ENCODE measurements around the gene RBM28.

RBM28 gene

GRCh38 chr7:128321044-128321422 is 22.7 kb downstream of the RBM28 start:
- no peak for TF ChIP-seq FOXP2 (optimal IDR thresholded peaks at IDR 0.05; ENCODE audit: borderline replicate concordance, extremely low read depth, extremely low read length, insufficient read depth)
- no peak for TF ChIP-seq SIN3A (IDR thresholded peaks at IDR 0.05; ENCODE audit: borderline replicate concordance, insufficient read depth, low read length)
- TF ChIP-seq REST (IDR thresholded peaks at IDR 0.05; ENCODE audit: insufficient read depth in 1 of 2, low read depth in 2 of 2, low read length in 2 of 2), result no peak
- TF ChIP-seq POLR2AphosphoS5 (IDR thresholded peaks at IDR 0.05; ENCODE audit: low read depth, low read length), result no peak
- TF ChIP-seq TAF1 (IDR thresholded peaks at IDR 0.05; ENCODE audit: borderline replicate concordance, insufficient read depth, low read length), result no peak

DNA sequence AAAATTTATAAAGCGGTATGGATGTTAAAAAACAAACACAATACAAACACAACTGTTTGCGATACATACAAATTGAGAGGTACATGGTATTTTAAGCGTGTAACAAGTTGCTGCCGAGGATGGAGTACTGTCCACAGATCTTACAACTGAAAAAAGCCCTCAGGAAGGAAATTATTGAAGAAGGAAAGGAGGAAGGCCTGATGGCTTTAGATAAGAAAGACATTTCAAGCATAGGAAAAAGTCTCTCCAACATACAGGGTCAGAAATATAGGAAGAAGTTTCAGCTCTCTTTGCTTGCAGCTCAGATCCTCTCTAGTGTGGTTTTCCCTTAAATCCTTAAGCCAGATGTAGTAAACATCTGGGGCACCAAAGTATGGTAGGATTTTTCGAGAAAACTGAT is 25.0 kb downstream of the RBM28 start:
- TF ChIP-seq POLR2AphosphoS5 (IDR thresholded peaks at IDR 0.05; ENCODE audit: low read depth, low read length) (no peak), REST (IDR thresholded peaks at IDR 0.05; ENCODE audit: insufficient read depth in 1 of 2, low read depth in 2 of 2, low read length in 2 of 2) (no peak), FOXP2 (optimal IDR thresholded peaks at IDR 0.05; ENCODE audit: borderline replicate concordance, extremely low read depth, extremely low read length, insufficient read depth) (no peak), SIN3A (IDR thresholded peaks at IDR 0.05; ENCODE audit: borderline replicate concordance, insufficient read depth, low read length) (no peak), TAF1 (IDR thresholded peaks at IDR 0.05; ENCODE audit: borderline replicate concordance, insufficient read depth, low read length) (no peak)

DNA sequence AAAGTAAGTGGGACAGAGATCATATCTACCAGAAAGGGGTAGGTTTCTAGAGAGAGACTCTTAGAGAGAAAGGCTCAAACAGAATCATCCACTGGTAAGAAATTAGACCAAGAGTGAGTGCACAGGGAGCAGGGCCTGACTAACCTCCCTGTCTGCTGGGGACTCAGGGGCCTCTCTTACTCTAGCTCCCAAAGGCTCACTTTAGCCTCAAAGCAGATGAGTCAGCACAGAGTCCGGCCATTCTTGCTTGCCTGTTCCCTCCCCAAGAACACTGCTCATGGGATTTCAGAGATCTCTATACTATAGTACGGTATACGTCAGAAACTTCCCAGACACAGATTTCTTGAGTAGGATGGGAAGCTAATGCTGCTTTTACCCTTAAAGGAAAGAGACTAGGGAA is 32.7 kb downstream of the RBM28 start:
- TF ChIP-seq REST (IDR thresholded peaks at IDR 0.05; ENCODE audit: insufficient read depth in 1 of 2, low read depth in 2 of 2, low read length in 2 of 2) (no peak), TAF1 (IDR thresholded peaks at IDR 0.05; ENCODE audit: borderline replicate concordance, insufficient read depth, low read length) (no peak), POLR2AphosphoS5 (IDR thresholded peaks at IDR 0.05; ENCODE audit: low read depth, low read length) (no peak), FOXP2 (optimal IDR thresholded peaks at IDR 0.05; ENCODE audit: borderline replicate concordance, extremely low read depth, extremely low read length, insufficient read depth) (no peak), SIN3A (IDR thresholded peaks at IDR 0.05; ENCODE audit: borderline replicate concordance, insufficient read depth, low read length) (no peak)

GRCh38 chr7:128310499-128310898 is 33.2 kb downstream of the RBM28 start:
- TF ChIP-seq SIN3A (IDR thresholded peaks at IDR 0.05; ENCODE audit: borderline replicate concordance, insufficient read depth, low read length), result no peak
- no peak for TF ChIP-seq FOXP2 (optimal IDR thresholded peaks at IDR 0.05; ENCODE audit: borderline replicate concordance, extremely low read depth, extremely low read length, insufficient read depth)
- no peak for TF ChIP-seq REST (IDR thresholded peaks at IDR 0.05; ENCODE audit: insufficient read depth in 1 of 2, low read depth in 2 of 2, low read length in 2 of 2)
- TF ChIP-seq POLR2AphosphoS5 (IDR thresholded peaks at IDR 0.05; ENCODE audit: low read depth, low read length), result no peak
- no peak for TF ChIP-seq TAF1 (IDR thresholded peaks at IDR 0.05; ENCODE audit: borderline replicate concordance, insufficient read depth, low read length)

GRCh38 chr7:128309976-128310375 is 33.7 kb downstream of the RBM28 start:
- TF ChIP-seq SIN3A (IDR thresholded peaks at IDR 0.05; ENCODE audit: borderline replicate concordance, insufficient read depth, low read length) (no peak), POLR2AphosphoS5 (IDR thresholded peaks at IDR 0.05; ENCODE audit: low read depth, low read length) (no peak), REST (IDR thresholded peaks at IDR 0.05; ENCODE audit: insufficient read depth in 1 of 2, low read depth in 2 of 2, low read length in 2 of 2) (no peak), FOXP2 (optimal IDR thresholded peaks at IDR 0.05; ENCODE audit: borderline replicate concordance, extremely low read depth, extremely low read length, insufficient read depth) (no peak), TAF1 (IDR thresholded peaks at IDR 0.05; ENCODE audit: borderline replicate concordance, insufficient read depth, low read length) (no peak)
